ENCODE results near the gene KIAA0040.

GRCh38 chr1:175172503-175172902 lies 20.1 kb downstream of the KIAA0040 start:
- TF ChIP-seq CTCF (IDR thresholded peaks at IDR 0.05) (no peak), ZFX (IDR thresholded peaks at IDR 0.05; ENCODE audit: borderline replicate concordance) (no peak)
